ENCODE data around the gene METTL6. TPM values are rescaled to one million over a fixed set of nuclear protein-coding genes. Genes with fewer than 3 reads are reported as not detected.

The METTL6 gene
- total and polyA plus RNA-seq, 2 of the 4 experiments (the other 2 are of a cell fraction): 15.4 to 21.5 TPM

DNA sequence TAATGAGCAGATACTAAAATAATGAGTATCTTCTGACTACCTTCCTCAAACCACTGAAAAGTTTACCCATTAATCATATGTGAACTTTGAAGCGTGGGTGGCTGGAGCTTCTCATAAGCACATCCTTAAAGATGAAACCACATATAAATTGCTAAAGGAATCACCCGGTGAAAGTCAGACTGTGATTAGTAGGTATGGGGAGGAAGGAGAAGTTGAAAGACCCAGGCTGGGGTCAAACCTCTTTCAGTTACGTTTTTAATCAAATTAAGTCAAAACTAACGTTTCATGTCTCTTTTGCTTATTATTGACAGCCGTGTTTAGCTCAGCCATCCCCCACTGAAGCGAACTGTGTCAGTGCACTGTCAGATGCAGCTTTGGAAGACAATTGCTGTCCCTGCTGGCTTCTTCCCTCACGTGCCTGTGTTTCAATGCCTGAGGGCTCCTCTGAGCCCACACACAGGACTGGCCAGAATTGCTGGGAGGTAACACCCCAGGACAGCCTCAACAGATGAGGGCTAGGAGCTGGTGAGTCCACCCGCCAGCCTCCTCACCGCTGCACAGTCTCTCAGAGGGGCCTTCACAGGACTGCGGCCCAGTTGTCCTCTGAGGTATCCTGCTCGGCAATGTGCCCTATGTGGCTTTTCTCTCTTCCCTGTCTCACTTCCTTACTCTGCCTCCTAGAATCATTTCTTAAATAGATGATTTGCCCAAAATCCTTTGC lies 65.7 kb downstream of the METTL6 start:
- H3K9me1 ChIP-seq (ENCODE audit: insufficient read depth, low read length): no peaks in the 10 kb centered on the region
- H4K20me1 ChIP-seq (ENCODE audit: insufficient read depth, low read length): no peaks in the 10 kb centered on the region
- H3K23ac ChIP-seq (ENCODE audit: low read depth, low read length): no peak overlapping the region
- H3K79me1 ChIP-seq (ENCODE audit: low read depth in 1 of 2, low read length in 2 of 2): no peaks in the 10 kb centered on the region
- no peaks in the 10 kb centered on the region for H3K9me3 ChIP-seq (ENCODE audit: control insufficient read depth, insufficient read depth, low read length)
- H3K27ac ChIP-seq (ENCODE audit: insufficient read depth, low read length): no peak overlapping the region
- CTCF ChIA-PET: no interaction called here
- in situ Hi-C loops (cut with MboI; ENCODE audit: low sequenced_read_pairs): no loop called here
- POLR2A ChIA-PET (ENCODE audit: unreplicated experiment): interaction anchor here (0.6 kb wide), 1 partner anchor 18 kb away, joined by 3 read pairs; no protein-coding TSS in a partner anchor
- BruUV-seq (replicated peaks): no TSS peak
- intact Hi-C loops (cut with micrococcal nuclease): no loop called here
- ATAC-seq (ENCODE audit: low read depth): peak; percentile 54
- no peak overlapping the region for H4K91ac ChIP-seq (ENCODE audit: insufficient read depth, low read depth, low read length)
- H2BK5ac ChIP-seq (ENCODE audit: low read depth, low read length, poor library complexity, severe bottlenecking): no peak overlapping the region
- peak; percentile 52 for DNase-seq
- 38% methylated on average over 6 of the region's 11 CpGs; no CpG with 5 or more reads in 1 of the 2 experiments for WGBS, 2 experiments (ENCODE audit: extremely low coverage in 2 of 2, insufficient read length in 1 of 2)
- no peak overlapping the region for H4K8ac ChIP-seq (ENCODE audit: low read depth in 2 of 2, low read length in 2 of 2)
- no peak overlapping the region for H3K4ac ChIP-seq (ENCODE audit: low read depth, low read length)
- no peak overlapping the region for H2AK5ac ChIP-seq (ENCODE audit: low read depth, low read length)
- H3K18ac ChIP-seq (ENCODE audit: low read depth, low read length): no peak overlapping the region
- peaks cover 3% of the 10 kb centered on the region; the same call in 1 of the 2 replicates for H3K27me3 ChIP-seq (ENCODE audit: control insufficient read depth, insufficient read depth, low read length)
- TF ChIP-seq, protein P1, sequence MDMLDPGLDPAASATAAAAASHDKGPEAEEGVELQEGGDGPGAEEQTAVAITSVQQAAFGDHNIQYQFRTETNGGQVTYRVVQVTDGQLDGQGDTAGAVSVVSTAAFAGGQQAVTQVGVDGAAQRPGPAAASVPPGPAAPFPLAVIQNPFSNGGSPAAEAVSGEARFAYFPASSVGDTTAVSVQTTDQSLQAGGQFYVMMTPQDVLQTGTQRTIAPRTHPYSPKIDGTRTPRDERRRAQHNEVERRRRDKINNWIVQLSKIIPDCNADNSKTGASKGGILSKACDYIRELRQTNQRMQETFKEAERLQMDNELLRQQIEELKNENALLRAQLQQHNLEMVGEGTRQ (IDR thresholded peaks at IDR 0.05; ENCODE audit: low read depth, low read length): no peak
- peak; percentile 68 for TF ChIP-seq BHLHE40 (IDR thresholded peaks at IDR 0.05; ENCODE audit: low read depth, low read length)
- no peak overlapping the region for H2AK9ac ChIP-seq (replicated peaks; ENCODE audit: low read depth, low read length, poor library complexity)
- H3K4me3 ChIP-seq (ENCODE audit: insufficient read depth, low read depth, low read length): no peak overlapping the region
- H3K36me3 ChIP-seq (ENCODE audit: control insufficient read depth, insufficient read depth, low read length): no peaks in the 10 kb centered on the region
- H3K14ac ChIP-seq (replicated peaks; ENCODE audit: low read depth, low read length): no peak overlapping the region
- no peak overlapping the region for H2BK20ac ChIP-seq (ENCODE audit: low read depth, low read length)
- no peak overlapping the region for H2BK15ac ChIP-seq (ENCODE audit: low read depth, low read length)
- dilution Hi-C loops (cut with HindIII; ENCODE audit: low sequenced_read_pairs, unreplicated experiment): no loop called here
- no peak overlapping the region for H3K4me2 ChIP-seq (ENCODE audit: low read depth, low read length)
- H2BK120ac ChIP-seq (ENCODE audit: low read depth, low read length): no peak overlapping the region
- no peak overlapping the region for H3K9ac ChIP-seq (ENCODE audit: low read depth, low read length)
- H3K4me1 ChIP-seq (ENCODE audit: control insufficient read depth, insufficient read depth, low read length): peaks cover 3% of the 10 kb centered on the region
- no peak overlapping the region for H4K5ac ChIP-seq (ENCODE audit: low read depth, low read length)
- H3K56ac ChIP-seq (ENCODE audit: extremely low read depth, insufficient read depth, low read length): no peak overlapping the region
- peak overlapping the region; percentile 49 for H2AFZ ChIP-seq (replicated peaks; ENCODE audit: low read length, poor library complexity)
